GM21529 (cell line): Measurements from ENCODE around the gene TUG1.

ENCODE experiments used
- ATAC-seq: cut with Tn5 transposase; IDR thresholded peaks from one replicate; pipeline ENCODE4 v1.9.1; 2021; ENCODE audit not compliant: unreplicated experiment

Gene TUG1

DNA sequence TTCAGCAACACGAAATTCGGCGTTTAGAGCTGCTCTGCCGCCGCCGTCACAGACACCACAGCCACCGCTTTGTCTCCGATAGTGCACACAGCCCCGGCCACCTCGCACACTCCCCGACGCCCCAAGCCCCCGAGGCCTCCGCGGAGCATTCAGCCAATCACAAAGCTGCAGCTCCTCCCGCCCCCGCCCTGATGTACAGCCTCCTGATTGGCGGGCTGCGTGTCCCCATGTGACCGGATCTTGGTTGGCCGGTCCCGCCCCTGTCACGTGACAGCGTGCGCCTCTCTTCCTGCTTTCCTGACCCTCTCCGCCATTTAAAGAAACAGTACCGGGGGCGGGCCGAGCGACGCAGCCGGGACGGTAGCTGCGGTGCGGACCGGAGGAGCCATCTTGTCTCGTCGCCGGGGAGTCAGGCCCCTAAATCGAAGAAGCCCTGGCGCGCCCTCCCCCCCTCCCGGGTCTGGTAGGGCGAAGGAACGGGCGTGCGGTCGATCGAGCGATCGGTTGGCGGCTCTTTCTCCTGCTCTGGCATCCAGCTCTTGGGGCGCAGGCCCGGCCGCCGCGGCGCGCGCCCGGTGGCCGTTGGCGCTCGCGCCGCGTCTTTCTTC is at the start of gene TUG1:
Gene TUG1 (plus strand): TSS at position 342 of the 608 bp plus-strand sequence.
- peak; percentile 86 for ATAC-seq

DNA sequence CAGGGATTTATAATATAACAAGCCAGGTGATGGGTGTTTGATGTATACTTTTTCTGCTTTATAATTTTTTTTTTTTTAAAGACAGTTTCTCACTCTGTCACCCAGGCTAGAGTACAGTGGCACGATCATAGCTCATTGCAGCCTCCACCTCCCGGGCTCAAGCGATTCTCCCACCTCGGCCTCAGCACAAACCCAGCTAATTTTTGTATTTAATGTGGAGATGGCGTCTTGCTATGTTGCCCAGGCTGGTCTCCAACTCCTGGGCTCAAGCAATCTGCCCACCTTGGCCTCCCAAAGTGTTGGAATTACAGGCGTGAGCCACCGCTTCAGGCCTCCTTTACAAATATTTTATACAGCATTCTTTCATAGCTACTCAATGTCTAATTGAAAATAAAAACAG is 49.1 kb upstream of the TUG1 start:
- ATAC-seq, result no peak

DNA sequence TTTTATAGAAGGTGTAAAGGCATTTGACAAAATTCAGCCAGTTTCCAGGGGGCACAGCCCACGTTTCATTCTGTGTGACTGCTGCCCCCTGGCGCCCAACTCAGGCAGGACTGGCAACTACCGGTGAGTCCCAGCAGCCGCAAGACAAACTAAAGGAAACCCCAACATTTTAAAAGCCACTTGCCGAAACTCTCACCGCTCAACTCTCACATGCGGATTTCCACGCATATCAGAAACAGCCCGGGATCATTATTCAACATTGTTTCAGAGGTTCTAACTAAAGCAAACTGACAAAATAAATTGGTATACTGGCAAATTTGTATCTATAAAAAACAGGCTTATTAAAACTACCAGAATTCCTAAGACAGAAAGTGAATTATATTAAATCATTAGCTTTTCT is 48.7 kb upstream of the TUG1 start:
- ATAC-seq, result no peak

DNA sequence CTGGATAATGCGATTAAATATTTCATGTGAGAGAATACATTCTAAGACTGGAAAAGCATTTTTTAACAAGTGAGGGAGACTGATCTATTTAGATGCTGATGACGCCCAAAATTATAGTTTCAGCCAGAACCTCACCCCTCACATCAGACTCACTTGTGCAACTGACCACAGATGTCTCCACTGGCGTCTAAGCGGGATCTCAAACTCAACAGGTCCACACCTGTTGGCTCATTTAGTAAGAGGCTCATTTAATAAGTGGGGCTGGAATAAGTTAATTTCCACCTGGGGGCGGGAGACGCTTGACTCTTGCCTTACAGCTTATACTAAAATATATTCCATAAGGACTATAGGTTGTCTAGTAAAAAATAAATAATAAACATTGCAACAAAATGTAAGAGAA is 48.0 kb upstream of the TUG1 start:
- no peak for ATAC-seq

DNA sequence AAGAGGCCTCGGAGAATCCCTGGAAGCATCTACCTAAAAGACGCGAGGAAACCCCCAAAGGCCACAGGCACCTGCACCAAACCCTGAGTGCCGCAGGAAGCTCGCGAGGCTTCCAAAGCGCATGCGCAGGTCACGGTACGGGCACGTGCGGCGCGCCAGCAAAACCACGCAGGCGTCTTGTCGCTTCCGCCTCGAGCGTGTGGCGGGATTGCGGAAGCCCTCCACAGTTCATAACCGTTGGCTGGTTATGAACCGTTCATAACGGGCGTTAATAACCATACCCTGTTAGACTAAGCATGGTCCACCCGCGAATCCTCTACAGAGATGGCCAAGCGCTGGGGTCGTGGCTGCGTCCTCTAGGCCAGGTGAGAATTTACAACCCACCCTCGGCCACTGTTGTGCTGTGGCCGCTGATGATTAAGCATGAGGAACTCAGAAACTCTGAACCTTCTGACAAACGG is 46.9 kb upstream of the TUG1 start:
- ATAC-seq, result no peak

DNA sequence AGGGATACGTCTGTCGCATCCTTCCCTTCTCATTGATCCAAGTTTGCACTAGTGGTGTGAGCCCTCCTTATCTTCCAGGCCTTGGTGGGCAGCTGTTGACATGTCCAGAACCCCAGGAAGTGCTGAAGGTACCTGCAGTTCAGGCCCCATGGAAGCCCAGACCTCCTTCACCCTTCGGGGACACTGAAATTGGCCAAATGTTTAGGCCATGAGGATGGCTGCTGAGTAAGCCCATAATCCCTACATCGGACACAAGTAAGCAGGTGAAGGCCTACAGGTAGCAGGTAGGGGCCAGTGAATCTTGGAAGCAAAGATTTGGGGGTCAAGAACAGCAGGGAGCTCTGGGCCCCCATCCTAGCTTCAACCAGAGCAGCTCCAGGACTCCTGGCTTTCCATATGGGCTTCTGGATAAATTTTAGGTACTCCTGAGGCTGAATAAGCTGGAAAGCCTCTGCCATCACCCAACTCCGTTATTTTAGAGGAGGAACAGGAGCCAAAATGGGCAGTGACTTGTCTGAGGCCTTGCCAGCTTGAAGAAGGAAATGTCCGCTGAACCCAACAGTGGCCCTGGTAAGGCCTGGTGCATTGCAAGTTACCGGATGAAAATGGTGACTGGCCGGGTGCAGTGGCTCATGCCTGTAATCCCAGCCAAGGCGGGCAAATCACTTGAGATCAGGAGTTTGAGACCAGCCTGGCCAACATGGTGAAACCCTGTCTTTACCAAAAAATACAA is 45.7 kb upstream of the TUG1 start:
- ATAC-seq, result no peak

DNA sequence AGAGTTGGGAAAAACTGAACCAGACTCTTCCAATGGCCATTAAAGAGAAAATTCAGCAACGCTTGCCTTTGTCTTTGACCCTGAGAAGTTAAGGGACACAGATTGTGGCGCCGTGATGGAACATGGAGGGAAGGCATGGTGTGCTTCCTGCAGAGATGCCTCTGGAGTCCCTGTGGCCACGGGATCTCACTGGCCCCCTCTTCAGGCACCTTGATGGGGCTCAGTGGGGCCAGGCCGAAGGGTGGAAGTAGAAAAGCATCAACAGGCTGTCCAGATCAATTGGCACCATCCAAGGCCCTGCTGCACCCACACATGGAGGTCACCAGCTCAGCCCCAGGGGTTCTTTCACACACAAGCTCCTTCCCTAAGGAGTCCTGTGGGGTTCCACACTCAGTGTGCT is 43.4 kb upstream of the TUG1 start:
- ATAC-seq, result no peak

DNA sequence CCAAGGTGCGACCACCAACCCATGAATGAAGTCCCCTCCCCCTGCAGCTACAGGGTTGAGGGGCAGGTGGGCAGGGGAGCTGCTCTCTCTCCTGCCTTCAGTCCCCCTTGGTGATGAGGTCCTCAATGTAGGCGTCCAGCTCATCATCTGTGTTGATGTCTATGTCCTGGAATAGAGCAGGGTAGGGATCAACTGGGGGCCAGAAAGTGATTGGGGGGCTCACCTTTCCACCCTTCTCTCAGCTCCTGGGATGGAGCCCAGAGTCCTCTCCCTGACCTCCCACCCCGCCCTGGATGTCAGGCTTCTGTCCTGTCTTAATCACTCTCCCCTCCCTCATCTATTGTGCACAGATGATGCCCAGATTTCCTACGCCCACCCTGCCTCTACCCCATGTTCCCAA is 42.4 kb upstream of the TUG1 start:
- no peak for ATAC-seq

DNA sequence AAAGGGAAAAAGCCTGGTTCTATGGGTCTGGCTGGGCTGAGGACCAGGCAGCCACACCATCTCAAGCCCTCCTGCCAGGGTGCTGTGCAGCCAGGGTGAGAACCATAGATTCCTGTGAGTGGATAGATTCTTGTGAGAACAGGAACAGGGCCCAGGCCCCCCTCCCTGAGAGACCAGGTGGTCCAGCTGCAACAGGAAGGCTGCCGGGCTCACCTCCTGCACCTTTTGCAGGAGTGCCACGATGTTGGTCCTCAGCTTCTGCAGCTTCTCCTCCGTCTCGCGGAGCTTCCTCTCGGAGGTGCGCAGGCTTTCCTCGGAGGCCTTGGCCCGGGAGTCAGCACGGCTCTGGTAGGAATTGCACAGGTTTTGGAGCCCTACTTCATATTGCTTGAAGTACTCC is 41.3 kb upstream of the TUG1 start:
- no peak for ATAC-seq

DNA sequence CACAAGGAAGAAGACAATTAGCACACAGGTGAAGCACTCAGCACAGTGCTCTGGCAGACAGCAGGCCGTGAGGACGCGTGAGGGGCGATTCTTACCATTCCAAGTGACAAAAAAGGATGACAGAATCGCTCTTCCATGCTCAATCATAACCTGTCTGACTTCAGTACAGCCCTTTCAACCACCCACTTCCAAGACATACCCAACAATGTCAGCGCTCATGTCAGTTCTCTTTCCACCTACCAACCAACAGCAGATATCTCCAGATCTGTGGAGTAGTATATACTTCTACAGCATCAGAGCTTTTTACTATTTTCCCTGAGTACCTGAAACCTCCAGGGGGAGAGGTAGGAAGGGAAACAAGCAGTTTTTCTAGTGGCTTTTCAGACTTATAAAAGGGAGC is 40.7 kb upstream of the TUG1 start:
- ATAC-seq, result no peak

DNA sequence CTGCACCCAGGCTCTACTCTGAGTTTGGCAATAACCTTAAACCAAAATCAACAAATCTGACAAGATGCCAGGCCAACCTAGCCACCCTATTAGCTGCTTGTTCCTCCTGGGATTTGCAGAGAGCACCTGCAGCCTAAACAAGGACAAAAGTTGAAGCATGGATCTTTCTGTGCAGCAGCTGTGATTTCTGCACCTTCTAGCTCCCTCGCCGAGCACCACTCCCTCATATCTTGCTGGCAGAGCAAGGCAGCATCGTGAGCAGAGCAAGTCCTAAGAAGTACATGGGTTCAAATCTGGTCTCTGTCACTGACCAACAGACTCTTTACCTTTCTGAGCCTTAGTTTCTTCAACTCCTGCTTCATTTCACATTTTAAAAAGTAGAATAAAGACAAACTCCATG is 38.8 kb upstream of the TUG1 start:
- no peak for ATAC-seq

DNA sequence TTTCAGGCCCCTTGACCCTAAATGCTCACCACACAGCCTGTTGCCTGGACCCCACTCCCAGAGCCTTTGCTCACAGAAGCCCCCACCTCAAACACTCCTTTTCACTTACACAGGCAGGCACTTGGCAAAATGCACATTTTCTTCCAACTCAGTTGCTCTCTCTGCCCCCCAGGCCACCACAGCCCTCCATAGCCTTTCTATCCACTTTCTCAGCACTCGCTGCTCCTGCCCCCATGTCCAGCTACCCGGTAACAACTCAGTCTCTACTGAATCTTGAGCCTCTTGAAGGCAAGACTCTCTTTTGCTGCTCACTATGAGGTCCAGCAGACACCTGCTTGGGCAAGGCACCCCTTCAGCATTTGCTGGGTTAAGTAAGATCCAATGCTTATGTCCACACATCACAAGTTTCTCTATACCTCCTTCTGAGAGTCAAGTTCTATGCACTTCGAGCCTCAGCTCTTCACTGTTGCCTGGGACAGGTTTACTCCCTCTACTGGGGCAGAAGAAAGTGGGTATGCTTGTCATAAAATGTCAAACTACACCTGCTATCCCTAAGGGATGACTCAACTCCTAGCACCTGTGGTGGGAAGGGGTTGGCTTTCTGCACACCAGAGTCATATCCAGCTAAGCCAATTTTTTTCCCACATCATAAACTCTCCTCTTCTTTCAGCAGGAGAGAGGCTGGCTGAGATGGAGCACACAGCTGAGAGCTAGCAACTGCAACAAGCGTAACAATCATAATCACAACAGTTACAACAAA is 37.3 kb upstream of the TUG1 start:
- ATAC-seq, result no peak

DNA sequence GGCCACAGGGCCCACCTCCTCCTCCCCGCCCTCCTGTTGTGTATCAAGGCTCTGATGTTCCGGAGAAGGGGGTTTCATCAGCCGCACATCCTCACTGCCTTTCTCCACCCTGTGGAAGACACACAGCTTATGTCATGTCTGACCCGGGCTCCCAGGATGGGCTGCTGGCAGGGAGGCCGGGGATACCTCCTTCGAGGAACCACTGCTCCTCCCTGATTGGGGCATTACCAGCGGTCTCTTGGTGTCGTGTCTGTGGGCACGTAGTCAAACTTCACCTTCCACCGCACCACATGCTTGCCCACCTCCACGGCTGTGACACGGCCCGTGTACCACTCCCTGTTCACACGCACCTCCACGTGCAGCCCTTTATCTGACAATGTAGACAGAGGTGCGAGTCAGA is 36.4 kb upstream of the TUG1 start:
- ATAC-seq, result no peak

DNA sequence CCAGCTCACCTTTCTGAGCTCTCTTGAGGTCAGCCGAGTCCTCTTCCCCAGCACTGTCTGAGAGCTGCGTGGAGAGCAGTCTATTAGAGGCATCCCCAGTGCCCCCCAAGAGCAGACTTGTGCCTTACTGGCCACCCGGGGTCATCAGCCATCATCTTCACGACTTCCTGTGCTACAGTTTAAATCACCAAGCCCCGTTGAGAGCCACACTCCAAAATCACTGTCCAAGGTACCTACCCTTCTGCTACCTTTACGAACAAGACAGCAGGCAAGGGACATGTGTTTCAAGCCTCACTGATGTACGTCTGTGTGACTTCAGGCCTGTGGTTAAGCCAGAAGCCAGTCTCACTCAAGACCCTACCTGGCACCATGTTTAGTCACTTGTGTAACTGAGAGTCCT is 35.6 kb upstream of the TUG1 start:
- no peak for ATAC-seq

DNA sequence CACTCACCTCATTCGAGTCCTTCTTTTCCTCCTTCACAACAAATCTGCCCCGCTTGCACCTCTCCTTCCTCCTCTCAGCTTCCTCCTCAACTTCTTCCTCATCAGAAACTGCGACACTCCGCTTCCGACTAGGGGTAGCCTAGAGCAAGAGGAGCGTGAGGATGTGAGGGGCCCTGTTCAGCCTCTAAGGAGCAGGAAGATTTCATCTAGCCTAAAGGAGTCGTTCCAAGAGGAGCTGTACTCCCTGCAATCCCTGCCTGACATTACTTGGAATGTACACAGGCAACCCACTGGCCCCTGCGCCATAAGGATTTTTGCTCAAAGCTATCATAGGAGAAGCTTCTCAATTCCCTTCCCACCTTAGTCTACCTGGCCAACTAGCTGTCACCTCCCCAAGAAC is 35.0 kb upstream of the TUG1 start:
- ATAC-seq, result no peak

DNA sequence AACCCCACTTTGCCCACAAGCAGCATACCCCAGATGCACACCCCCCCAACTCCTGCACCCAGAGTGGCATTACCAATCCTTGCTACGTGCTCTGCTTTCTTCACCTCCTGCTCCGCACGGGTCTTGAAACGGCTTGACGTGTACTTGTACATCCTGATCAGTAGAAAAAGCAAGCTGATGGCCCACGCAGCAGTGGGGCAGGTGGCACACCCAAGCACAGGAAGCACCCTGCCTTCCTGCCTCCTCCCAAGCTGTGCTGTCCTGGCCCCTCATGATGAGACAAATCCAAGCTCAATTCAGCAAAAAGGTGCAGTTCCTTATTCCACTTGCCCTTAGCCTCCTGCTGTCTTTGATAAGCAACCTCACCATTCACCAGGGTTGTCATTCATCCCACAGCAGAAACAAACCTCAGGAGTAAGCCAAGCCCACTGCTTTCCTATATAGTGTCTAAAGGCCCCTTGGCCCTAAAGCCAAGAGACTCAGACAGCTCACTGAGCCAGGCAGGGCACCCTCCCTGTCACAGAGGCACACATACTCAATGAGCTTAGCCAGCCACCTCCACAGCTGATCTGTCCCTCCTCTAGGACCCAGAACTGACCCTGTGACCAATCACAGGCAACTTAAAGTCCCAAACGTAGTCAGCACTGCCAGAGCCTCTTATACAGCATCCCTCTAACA is 28.2 kb upstream of the TUG1 start:
- ATAC-seq, result no peak

DNA sequence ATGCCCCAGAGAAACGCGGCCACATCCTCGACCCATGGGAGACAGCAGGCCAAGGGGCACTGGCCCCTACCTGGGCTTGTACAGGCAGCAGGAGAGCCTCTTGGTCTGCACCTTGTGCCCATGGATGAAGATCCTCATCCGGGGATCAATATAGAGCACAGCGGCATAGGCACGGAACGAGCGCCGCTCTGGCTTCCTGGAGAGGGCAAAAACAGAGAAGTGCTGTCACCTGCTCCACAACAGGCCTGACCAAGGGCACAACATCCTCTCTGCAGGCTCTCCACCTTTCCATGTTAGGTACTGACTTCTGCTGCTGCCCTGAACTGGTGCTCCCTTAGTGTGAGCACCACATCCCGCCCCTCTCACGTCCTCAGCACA is 27.7 kb upstream of the TUG1 start:
- ATAC-seq, result no peak

DNA sequence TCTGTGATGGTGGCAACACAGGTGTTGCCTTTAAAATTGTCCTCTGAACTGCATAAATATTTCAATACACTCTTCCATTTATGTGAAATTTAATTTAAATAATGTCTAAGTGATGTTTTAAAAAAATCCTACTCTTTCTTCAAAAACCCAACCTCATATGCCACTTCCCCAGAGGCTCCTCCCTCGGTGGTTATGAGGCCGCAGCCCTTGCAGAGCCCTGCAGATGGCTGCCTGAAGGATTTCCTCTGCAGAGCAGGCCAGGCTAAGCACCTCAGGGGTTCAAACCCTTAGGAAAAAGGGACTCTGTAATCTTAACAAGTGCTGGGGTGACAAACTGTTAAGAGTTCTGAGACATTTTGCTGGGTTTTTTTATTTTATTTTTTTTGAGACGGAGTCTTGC is 25.7 kb upstream of the TUG1 start:
- no peak for ATAC-seq

DNA sequence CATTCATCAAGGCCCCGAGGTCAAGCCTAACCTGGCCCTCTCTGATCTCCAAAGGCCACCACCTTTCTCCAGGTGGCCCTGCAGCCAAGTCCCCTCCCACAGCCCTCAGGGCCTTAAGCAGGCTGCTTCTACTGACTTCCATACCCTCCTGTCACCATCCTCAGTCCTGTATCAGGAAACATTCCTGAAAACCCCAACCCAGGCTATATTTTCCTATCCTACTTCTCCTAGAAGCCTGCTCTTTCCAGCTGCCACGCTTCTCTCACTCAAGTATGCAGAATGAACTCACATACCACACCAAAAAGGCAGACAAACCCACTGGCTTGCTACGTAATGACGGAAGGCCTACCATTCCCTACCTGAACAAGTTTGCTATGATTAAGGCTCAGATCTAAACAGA is 24.1 kb upstream of the TUG1 start:
- no peak for ATAC-seq

DNA sequence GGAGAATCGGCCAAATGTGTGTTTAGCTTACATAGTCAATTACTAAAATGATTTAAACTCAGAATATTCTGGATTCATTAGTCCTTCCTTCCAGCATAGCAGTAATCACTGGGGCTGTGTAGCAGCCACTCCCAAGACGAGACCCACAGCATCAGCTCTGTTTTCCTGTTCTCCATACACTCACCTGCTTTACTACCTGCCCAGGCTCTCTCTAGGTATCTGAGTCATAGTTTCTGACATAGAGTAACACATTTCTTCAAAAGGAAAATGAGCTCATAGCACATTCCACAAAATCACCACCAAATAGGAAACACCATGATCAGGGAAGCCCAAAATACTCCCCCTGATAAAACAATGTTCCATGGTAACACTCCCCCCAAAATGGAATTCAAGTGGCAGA is 23.4 kb upstream of the TUG1 start:
- ATAC-seq, result no peak

DNA sequence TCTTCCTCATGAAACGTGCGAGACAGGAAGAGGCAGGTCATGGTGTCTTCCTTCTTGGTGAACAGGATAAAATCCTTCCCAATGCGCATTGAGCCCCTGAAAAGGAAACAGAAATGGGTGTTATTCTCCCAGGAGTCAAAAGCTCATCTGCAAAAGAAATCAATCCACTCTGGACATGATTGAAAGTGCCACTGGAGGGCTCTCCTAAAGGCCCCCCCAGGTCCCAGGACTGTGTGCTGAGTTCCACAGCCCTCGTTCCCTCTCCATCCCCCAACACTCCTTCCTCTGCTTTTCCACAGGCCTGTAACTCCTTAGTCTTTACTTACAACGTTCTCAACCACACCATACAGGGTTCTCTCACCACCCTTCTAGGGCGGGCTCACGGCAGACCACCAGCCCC is 22.7 kb upstream of the TUG1 start:
- ATAC-seq, result no peak
